SK-N-SH treated with all-trans-retinoic acid at 6 μM for 48 hours (cell line): ENCODE results near the gene FLRT1.

ENCODE experiments used
- BACH2 ChIP-seq: fragments of 250-450 bp; sonication (Bioruptor Pico); IDR thresholded peaks from 2 replicates; pipeline ENCODE4 v1.9.0; 2021; ENCODE audit warnings: mild to moderate bottlenecking, borderline replicate concordance
- CREB5 ChIP-seq: fragments of 250-450 bp; sonication (Bioruptor Pico); IDR thresholded peaks from 2 replicates; pipeline ENCODE4 v1.5.1; 2020; ENCODE audit warnings: low read depth, mild to moderate bottlenecking, moderate library complexity
- CSDC2 ChIP-seq: fragments of 250-450 bp; sonication (Bioruptor Pico); IDR thresholded peaks from 2 replicates; pipeline ENCODE4 v1.5.0; 2020; ENCODE audit warnings: mild to moderate bottlenecking, moderate library complexity
- ESRRG ChIP-seq: fragments of 250-450 bp; sonication (Bioruptor Pico); IDR thresholded peaks from 2 replicates; pipeline ENCODE4 v1.6.1; 2021; ENCODE audit warnings: mild to moderate bottlenecking
- GLIS3 ChIP-seq: fragments of 250-450 bp; sonication (Bioruptor Pico); IDR thresholded peaks from 2 replicates; pipeline ENCODE4 v1.5.0; 2020; ENCODE audit warnings: mild to moderate bottlenecking, moderate library complexity
- OSR1 ChIP-seq: fragments of 250-450 bp; sonication (Bioruptor Pico); IDR thresholded peaks from 2 replicates; pipeline ENCODE4 v1.8.0; 2022; ENCODE audit warnings: moderate library complexity, mild to moderate bottlenecking, inconsistent platforms
- PATZ1 ChIP-seq: fragments of 250-450 bp; sonication (Bioruptor Pico); IDR thresholded peaks from 2 replicates; pipeline ENCODE4 v1.8.0; 2020; ENCODE audit warnings: mild to moderate bottlenecking, moderate library complexity, borderline replicate concordance
- POU6F1 ChIP-seq: fragments of 250-450 bp; sonication (Bioruptor Pico); IDR thresholded peaks from 2 replicates; pipeline ENCODE4 v1.8.0; 2021; ENCODE audit warnings: low read depth, mild to moderate bottlenecking, moderate library complexity, borderline replicate concordance
- PPARA ChIP-seq: fragments of 250-450 bp; sonication (Bioruptor Pico); IDR thresholded peaks from 2 replicates; pipeline ENCODE4 v1.5.0; 2020; ENCODE audit warnings: mild to moderate bottlenecking, borderline replicate concordance
- RARB ChIP-seq: fragments of 250-450 bp; sonication (Bioruptor Pico); IDR thresholded peaks from 2 replicates; pipeline ENCODE4 v1.8.0; 2021; ENCODE audit warnings: mild to moderate bottlenecking, moderate library complexity
- ZFP3 ChIP-seq: fragments of 250-450 bp; sonication (Bioruptor Pico); IDR thresholded peaks from 2 replicates; pipeline ENCODE4 v1.5.0; 2020; ENCODE audit warnings: mild to moderate bottlenecking, moderate library complexity
- ZNF565 ChIP-seq: fragments of 450-650 bp; formaldehyde crosslinking; conservative IDR thresholded peaks from 2 replicates; pipeline ENCODE4 v1.5.0; 2020; ENCODE audit warnings: low read depth, mild to moderate bottlenecking, moderate library complexity
- ZNF8 ChIP-seq: fragments of 450-650 bp; formaldehyde crosslinking; IDR thresholded peaks from 2 replicates; pipeline ENCODE4 v1.5.0; 2020; ENCODE audit warnings: mild to moderate bottlenecking, moderate library complexity

- TF ChIP-seq ZFP3 (CRISPR knock-in tag), result no peak
- no peak for TF ChIP-seq BACH2
- TF ChIP-seq GLIS3 (CRISPR knock-in tag), result no peak
- TF ChIP-seq OSR1, result no peak
- TF ChIP-seq CSDC2 (CRISPR knock-in tag), result no peak
- no peak for TF ChIP-seq CREB5 (CRISPR knock-in tag)
- TF ChIP-seq PATZ1 (CRISPR knock-in tag), result no peak
- TF ChIP-seq ESRRG (CRISPR knock-in tag), result no peak
- TF ChIP-seq RARB (CRISPR knock-in tag), result no peak
- no peak for TF ChIP-seq POU6F1 (CRISPR knock-in tag)
- no peak for TF ChIP-seq ZNF8 (CRISPR knock-in tag)
- no peak for TF ChIP-seq PPARA (CRISPR knock-in tag)
- TF ChIP-seq ZNF565 (CRISPR knock-in tag), result no peak
Measured at GRCh38 chr11:64070314-64070681, 34.6 kb downstream of the FLRT1 start.
